ENCODE measurements around the gene RDH13.

RDH13 gene

GRCh38 chr19:55096061-55096701 lies 33.2 kb upstream of the RDH13 start:
- no peak for DNase-seq (ENCODE audit: low read depth)
- no peak overlapping the region for H3K4me3 ChIP-seq (ENCODE audit: control insufficient read depth, low read depth, low read length)
- TF ChIP-seq, protein P1, sequence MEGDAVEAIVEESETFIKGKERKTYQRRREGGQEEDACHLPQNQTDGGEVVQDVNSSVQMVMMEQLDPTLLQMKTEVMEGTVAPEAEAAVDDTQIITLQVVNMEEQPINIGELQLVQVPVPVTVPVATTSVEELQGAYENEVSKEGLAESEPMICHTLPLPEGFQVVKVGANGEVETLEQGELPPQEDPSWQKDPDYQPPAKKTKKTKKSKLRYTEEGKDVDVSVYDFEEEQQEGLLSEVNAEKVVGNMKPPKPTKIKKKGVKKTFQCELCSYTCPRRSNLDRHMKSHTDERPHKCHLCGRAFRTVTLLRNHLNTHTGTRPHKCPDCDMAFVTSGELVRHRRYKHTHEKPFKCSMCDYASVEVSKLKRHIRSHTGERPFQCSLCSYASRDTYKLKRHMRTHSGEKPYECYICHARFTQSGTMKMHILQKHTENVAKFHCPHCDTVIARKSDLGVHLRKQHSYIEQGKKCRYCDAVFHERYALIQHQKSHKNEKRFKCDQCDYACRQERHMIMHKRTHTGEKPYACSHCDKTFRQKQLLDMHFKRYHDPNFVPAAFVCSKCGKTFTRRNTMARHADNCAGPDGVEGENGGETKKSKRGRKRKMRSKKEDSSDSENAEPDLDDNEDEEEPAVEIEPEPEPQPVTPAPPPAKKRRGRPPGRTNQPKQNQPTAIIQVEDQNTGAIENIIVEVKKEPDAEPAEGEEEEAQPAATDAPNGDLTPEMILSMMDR (IDR thresholded peaks at IDR 0.05; ENCODE audit: control insufficient read depth, insufficient read depth, low read depth, low read length, missing control alignments): no peak

DNA sequence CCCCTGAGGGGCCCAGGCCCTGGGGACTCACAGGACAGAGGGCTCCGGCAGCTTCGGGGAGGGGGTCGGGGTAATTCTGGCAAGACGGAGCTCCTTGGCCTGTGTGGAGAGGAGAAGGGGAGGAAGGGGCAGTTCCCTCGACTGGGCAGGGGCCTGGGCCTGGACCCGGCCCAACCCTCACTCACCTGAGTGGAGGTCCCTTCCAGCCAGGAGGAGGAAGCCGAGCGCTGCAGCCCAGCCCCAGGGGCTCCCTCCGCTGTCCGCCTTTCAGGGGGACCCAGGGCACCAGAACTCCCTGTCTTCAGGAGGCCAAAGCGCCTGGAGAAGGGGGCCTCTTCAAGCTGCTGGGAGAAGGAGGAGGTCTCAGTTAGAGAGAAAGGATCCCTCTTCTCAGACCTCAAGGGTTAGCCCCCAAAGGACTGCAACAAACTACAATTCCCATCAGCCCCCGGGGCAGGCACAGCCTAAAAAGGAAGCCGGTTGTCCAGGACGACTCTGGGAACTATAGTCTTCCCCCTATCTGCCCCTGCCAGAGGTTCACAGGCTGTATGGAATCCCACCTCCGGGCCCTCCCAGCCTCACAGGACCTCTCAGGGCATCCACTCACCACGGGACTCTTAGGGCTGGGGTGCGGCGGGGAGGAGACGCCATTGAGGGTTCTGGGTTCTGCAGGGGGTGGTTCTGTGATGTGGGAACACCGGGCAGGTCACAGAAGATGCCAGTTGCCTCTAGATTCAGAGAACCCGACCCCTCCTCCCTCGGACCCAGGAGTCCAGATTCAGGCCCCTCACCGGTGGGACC lies 32.5 kb upstream of the RDH13 start:
- TF ChIP-seq, protein P1 (IDR thresholded peaks at IDR 0.05; ENCODE audit: control insufficient read depth, insufficient read depth, low read depth, low read length, missing control alignments): no peak
- H3K4me3 ChIP-seq (ENCODE audit: control insufficient read depth, low read depth, low read length): no peak overlapping the region
- DNase-seq (ENCODE audit: low read depth): no peak

GRCh38 chr19:55094456-55095259 lies 31.7 kb upstream of the RDH13 start:
- H3K4me3 ChIP-seq (ENCODE audit: control insufficient read depth, low read depth, low read length): no peak overlapping the region
- TF ChIP-seq, protein P1 (IDR thresholded peaks at IDR 0.05; ENCODE audit: control insufficient read depth, insufficient read depth, low read depth, low read length, missing control alignments): no peak
- no peak for DNase-seq (ENCODE audit: low read depth)

GRCh38 chr19:55092423-55093318 lies 29.7 kb upstream of the RDH13 start:
- DNase-seq (ENCODE audit: low read depth): no peak
- no peak overlapping the region for H3K4me3 ChIP-seq (ENCODE audit: control insufficient read depth, low read depth, low read length)
- TF ChIP-seq, protein P1 (IDR thresholded peaks at IDR 0.05; ENCODE audit: control insufficient read depth, insufficient read depth, low read depth, low read length, missing control alignments): no peak

- no peak for DNase-seq (ENCODE audit: low read depth)
- TF ChIP-seq, protein P1 (IDR thresholded peaks at IDR 0.05; ENCODE audit: control insufficient read depth, insufficient read depth, low read depth, low read length, missing control alignments): no peak
- H3K4me3 ChIP-seq (ENCODE audit: control insufficient read depth, low read depth, low read length): no peak overlapping the region
These were observed 29.0 kb upstream of the RDH13 start for GRCh38 chr19:55091955-55092354.

Measured in AG09309 (cell line).